Breast epithelium (tissue), 3 donors: ENCODE data around the gene CCDC81.

Experiments used
- CTCF ChIP-seq, 3 donors: fragments of 450-650 bp; IDR thresholded peaks; one replicate each; pipeline ENCODE4 v1.5.1; 2016 to 2017; ENCODE audit warnings: antibody characterized with exemption in 3 of 3, mild to moderate bottlenecking in 3 of 3, moderate library complexity in 3 of 3
- POLR2A ChIP-seq: fragments of 450-650 bp; IDR thresholded peaks from one replicate; pipeline ENCODE4 v1.6.1; 2016; ENCODE audit warnings: antibody characterized with exemption, mild to moderate bottlenecking, moderate library complexity
- POLR2AphosphoS5 ChIP-seq, 3 donors: sonication (generic); formaldehyde crosslinking; IDR thresholded peaks; one replicate each; pipeline ENCODE4 v1.6.1; 2017; ENCODE audit warnings: antibody characterized with exemption in 3 of 3

DNA sequence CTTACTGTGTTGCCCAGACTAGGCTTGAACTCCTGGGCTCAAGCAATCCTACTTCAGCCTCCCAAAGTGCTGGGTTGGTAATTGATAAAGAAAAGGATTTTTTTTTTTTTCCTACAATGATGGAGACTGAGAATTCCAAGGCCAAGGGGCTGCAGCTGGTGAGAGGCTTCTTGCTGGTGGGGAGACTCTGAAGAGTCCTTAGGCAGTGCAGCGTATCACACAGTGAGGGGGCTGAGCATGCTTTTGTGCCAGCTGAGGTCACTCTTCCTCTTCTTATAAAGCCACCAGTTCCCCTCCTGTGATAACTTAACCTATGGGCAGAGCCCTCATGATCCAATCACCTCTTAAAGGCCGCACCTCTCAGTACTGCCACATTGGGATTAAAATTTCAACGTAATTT lies 28.2 kb upstream of the CCDC81 start:
- TF ChIP-seq CTCF (IDR thresholded peaks at IDR 0.05) (no peak), POLR2A (no peak), POLR2AphosphoS5 (IDR thresholded peaks at IDR 0.05) (no peak)
